Measurements from ENCODE around the gene FUT2. TPM values are rescaled to one million over a fixed set of nuclear protein-coding genes. Genes with fewer than 3 reads are reported as not detected.

Gene FUT2
- total and polyA plus RNA-seq, 2 of the 13 experiments (the other 11 are each of a cell fraction or from before 2014, with no cell fraction given): 0.07 TPM; not detected in 1

DNA sequence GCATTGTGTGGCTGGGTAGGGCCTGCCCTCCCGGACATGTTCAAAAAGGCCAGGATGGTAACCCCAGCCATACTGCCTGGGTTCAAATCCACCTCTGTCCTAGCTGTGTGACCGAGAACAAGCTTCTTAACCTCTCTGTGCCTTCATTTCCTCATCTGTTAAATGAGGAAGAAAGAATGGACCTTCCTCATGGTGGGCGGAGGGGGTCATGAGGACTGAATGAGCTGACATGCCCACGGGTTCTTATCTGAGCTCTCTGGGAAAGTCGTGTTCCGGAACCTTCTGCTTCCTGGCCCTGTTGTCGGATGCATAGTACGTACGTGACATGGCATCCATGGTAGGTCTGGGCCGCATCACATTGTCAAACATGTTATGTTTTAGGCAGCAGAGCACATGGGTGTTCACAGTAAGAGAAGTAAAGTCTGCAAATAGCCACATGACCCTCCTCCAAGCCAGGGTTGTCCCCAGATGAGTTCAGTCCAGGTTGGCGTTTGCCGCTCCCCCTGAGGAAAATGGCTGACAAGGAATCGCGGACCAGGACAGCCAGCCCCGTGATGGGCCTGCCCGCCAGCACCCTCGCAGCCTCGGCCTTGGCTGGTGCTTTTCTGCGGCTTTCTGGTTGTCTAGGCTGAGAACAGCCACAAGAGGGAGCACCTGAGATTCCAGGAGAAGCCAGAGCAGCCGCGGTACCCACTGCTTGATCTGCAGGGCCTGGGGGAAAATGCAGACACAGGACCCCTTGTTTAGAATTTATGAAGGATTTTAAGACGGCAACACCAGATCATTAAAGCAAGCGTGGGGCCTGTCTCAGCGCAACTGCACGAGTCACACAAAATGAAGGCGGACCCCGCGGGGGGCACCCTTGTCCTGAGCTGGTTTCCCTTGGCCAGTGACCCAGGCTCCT, 20.6 kb upstream of the FUT2 start (continued):
- TF ChIP-seq, protein P1, sequence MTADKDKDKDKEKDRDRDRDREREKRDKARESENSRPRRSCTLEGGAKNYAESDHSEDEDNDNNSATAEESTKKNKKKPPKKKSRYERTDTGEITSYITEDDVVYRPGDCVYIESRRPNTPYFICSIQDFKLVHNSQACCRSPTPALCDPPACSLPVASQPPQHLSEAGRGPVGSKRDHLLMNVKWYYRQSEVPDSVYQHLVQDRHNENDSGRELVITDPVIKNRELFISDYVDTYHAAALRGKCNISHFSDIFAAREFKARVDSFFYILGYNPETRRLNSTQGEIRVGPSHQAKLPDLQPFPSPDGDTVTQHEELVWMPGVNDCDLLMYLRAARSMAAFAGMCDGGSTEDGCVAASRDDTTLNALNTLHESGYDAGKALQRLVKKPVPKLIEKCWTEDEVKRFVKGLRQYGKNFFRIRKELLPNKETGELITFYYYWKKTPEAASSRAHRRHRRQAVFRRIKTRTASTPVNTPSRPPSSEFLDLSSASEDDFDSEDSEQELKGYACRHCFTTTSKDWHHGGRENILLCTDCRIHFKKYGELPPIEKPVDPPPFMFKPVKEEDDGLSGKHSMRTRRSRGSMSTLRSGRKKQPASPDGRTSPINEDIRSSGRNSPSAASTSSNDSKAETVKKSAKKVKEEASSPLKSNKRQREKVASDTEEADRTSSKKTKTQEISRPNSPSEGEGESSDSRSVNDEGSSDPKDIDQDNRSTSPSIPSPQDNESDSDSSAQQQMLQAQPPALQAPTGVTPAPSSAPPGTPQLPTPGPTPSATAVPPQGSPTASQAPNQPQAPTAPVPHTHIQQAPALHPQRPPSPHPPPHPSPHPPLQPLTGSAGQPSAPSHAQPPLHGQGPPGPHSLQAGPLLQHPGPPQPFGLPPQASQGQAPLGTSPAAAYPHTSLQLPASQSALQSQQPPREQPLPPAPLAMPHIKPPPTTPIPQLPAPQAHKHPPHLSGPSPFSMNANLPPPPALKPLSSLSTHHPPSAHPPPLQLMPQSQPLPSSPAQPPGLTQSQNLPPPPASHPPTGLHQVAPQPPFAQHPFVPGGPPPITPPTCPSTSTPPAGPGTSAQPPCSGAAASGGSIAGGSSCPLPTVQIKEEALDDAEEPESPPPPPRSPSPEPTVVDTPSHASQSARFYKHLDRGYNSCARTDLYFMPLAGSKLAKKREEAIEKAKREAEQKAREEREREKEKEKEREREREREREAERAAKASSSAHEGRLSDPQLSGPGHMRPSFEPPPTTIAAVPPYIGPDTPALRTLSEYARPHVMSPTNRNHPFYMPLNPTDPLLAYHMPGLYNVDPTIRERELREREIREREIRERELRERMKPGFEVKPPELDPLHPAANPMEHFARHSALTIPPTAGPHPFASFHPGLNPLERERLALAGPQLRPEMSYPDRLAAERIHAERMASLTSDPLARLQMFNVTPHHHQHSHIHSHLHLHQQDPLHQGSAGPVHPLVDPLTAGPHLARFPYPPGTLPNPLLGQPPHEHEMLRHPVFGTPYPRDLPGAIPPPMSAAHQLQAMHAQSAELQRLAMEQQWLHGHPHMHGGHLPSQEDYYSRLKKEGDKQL (CRISPR knock-in tag; IDR thresholded peaks at IDR 0.05; ENCODE audit: low read depth): no peak
- TF ChIP-seq RXRA (CRISPR knock-in tag; IDR thresholded peaks at IDR 0.05) (no peak; the same call in 1 of the 2 replicates), ZNF776 (CRISPR knock-in tag; IDR thresholded peaks at IDR 0.05) (0 out of 2 replicates have a peak, but pooled peaks have one; percentile 36), ZKSCAN5 (CRISPR knock-in tag; IDR thresholded peaks at IDR 0.05) (no peak), GPN1 (CRISPR knock-in tag; IDR thresholded peaks at IDR 0.05; ENCODE audit: borderline replicate concordance) (no peak), GTF3A (CRISPR knock-in tag; conservative IDR thresholded peaks at IDR 0.05) (no peak), KDM4B (CRISPR knock-in tag; IDR thresholded peaks at IDR 0.05) (no peak), MED13 (CRISPR knock-in tag; IDR thresholded peaks at IDR 0.05) (no peak), SMAD9 (CRISPR knock-in tag; IDR thresholded peaks at IDR 0.05) (no peak), ZNF660 (CRISPR knock-in tag; IDR thresholded peaks at IDR 0.05; ENCODE audit: borderline replicate concordance, low read depth) (no peak), KAT7 (CRISPR knock-in tag; IDR thresholded peaks at IDR 0.05; ENCODE audit: borderline replicate concordance) (no peak), ZNF605 (CRISPR knock-in tag; IDR thresholded peaks at IDR 0.05) (no peak)
- TF ChIP-seq, protein P2, sequence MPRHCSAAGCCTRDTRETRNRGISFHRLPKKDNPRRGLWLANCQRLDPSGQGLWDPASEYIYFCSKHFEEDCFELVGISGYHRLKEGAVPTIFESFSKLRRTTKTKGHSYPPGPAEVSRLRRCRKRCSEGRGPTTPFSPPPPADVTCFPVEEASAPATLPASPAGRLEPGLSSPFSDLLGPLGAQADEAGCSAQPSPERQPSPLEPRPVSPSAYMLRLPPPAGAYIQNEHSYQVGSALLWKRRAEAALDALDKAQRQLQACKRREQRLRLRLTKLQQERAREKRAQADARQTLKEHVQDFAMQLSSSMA (CRISPR knock-in tag; IDR thresholded peaks at IDR 0.05): no peak
- TF ChIP-seq, protein P3, sequence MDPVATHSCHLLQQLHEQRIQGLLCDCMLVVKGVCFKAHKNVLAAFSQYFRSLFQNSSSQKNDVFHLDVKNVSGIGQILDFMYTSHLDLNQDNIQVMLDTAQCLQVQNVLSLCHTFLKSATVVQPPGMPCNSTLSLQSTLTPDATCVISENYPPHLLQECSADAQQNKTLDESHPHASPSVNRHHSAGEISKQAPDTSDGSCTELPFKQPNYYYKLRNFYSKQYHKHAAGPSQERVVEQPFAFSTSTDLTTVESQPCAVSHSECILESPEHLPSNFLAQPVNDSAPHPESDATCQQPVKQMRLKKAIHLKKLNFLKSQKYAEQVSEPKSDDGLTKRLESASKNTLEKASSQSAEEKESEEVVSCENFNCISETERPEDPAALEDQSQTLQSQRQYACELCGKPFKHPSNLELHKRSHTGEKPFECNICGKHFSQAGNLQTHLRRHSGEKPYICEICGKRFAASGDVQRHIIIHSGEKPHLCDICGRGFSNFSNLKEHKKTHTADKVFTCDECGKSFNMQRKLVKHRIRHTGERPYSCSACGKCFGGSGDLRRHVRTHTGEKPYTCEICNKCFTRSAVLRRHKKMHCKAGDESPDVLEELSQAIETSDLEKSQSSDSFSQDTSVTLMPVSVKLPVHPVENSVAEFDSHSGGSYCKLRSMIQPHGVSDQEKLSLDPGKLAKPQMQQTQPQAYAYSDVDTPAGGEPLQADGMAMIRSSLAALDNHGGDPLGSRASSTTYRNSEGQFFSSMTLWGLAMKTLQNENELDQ (CRISPR knock-in tag; IDR thresholded peaks at IDR 0.05; ENCODE audit: borderline replicate concordance): no peak
- TF ChIP-seq, protein P4, sequence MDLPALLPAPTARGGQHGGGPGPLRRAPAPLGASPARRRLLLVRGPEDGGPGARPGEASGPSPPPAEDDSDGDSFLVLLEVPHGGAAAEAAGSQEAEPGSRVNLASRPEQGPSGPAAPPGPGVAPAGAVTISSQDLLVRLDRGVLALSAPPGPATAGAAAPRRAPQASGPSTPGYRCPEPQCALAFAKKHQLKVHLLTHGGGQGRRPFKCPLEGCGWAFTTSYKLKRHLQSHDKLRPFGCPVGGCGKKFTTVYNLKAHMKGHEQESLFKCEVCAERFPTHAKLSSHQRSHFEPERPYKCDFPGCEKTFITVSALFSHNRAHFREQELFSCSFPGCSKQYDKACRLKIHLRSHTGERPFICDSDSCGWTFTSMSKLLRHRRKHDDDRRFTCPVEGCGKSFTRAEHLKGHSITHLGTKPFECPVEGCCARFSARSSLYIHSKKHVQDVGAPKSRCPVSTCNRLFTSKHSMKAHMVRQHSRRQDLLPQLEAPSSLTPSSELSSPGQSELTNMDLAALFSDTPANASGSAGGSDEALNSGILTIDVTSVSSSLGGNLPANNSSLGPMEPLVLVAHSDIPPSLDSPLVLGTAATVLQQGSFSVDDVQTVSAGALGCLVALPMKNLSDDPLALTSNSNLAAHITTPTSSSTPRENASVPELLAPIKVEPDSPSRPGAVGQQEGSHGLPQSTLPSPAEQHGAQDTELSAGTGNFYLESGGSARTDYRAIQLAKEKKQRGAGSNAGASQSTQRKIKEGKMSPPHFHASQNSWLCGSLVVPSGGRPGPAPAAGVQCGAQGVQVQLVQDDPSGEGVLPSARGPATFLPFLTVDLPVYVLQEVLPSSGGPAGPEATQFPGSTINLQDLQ (CRISPR knock-in tag; IDR thresholded peaks at IDR 0.05): no peak
- TF ChIP-seq, protein P5, sequence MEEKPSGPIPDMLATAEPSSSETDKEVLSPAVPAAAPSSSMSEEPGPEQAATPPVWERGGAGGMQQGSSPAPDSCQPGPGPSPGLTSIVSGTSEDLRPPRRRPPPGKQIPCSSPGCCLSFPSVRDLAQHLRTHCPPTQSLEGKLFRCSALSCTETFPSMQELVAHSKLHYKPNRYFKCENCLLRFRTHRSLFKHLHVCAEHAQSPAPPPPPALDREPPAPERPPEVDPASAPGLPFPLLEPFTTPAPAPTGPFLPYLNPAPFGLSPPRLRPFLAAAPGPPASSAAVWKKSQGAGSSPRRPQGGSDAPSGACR (CRISPR knock-in tag; IDR thresholded peaks at IDR 0.05): peak; percentile 52; the same call in 1 of the 2 replicates
